Measurements from ENCODE around the gene CDH23.

The CDH23 gene

GRCh38 chr10:71825217-71825616 is 428.5 kb downstream of the CDH23 start:
- no peak for TF ChIP-seq TAF1 (IDR thresholded peaks at IDR 0.05; ENCODE audit: borderline replicate concordance, insufficient read depth, low read length)

DNA sequence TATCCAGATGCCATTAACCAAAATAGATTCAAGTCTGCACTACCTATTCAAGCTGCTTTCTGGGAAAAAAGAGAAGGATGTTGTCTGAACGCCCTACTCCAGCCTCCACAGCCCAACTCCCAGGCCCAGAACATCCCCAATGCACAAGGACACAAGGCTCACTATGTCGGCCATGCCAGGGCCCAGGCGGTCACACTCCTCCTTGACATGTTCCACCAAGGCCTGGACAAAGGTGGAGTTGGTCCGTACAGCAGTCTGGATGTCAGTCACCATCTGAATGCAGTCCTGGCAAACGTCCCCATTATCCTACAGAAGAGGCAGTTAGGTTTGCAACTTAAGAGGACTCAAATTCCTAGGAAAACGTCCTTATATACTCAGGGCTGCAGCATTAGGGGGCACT is 431.1 kb downstream of the CDH23 start:
- TF ChIP-seq FOXP2 (optimal IDR thresholded peaks at IDR 0.05; ENCODE audit: borderline replicate concordance, extremely low read depth, extremely low read length, insufficient read depth): no peak
- no peak for TF ChIP-seq REST (IDR thresholded peaks at IDR 0.05; ENCODE audit: insufficient read depth in 1 of 2, low read depth in 2 of 2, low read length in 2 of 2)
- no peak for TF ChIP-seq POLR2AphosphoS5 (IDR thresholded peaks at IDR 0.05; ENCODE audit: low read depth, low read length)
- TF ChIP-seq SIN3A (IDR thresholded peaks at IDR 0.05; ENCODE audit: borderline replicate concordance, insufficient read depth, low read length): no peak

DNA sequence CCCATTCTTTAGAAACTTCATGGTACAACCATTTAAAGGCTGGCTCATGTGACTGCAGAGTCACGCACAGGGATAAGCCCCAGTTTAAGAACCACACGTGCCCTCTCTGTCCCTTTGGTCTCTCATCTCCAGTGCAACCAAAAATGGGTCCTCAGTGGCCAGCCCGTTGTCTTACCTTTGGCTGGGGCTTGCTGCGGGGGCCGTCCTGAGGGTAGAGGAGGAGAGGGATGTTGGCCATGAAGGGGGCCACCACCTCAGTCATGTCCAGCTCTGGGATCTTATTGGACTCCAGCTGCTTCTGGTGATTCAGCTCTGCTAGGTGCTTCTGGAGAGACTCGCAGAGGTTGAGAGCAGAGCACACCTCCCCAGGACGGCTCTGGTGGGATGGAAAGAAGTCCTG is 432.0 kb downstream of the CDH23 start:
- TF ChIP-seq POLR2AphosphoS5 (IDR thresholded peaks at IDR 0.05; ENCODE audit: low read depth, low read length) (no peak), TAF1 (IDR thresholded peaks at IDR 0.05; ENCODE audit: borderline replicate concordance, insufficient read depth, low read length) (no peak), SIN3A (IDR thresholded peaks at IDR 0.05; ENCODE audit: borderline replicate concordance, insufficient read depth, low read length) (no peak), REST (IDR thresholded peaks at IDR 0.05; ENCODE audit: insufficient read depth in 1 of 2, low read depth in 2 of 2, low read length in 2 of 2) (no peak), FOXP2 (optimal IDR thresholded peaks at IDR 0.05; ENCODE audit: borderline replicate concordance, extremely low read depth, extremely low read length, insufficient read depth) (no peak)

- TF ChIP-seq POLR2AphosphoS5 (IDR thresholded peaks at IDR 0.05; ENCODE audit: low read depth, low read length) (no peak), FOXP2 (optimal IDR thresholded peaks at IDR 0.05; ENCODE audit: borderline replicate concordance, extremely low read depth, extremely low read length, insufficient read depth) (no peak), SIN3A (IDR thresholded peaks at IDR 0.05; ENCODE audit: borderline replicate concordance, insufficient read depth, low read length) (no peak), REST (IDR thresholded peaks at IDR 0.05; ENCODE audit: insufficient read depth in 1 of 2, low read depth in 2 of 2, low read length in 2 of 2) (no peak), TAF1 (IDR thresholded peaks at IDR 0.05; ENCODE audit: borderline replicate concordance, insufficient read depth, low read length) (no peak)
Observed at GRCh38 chr10:71829171-71829570, 432.5 kb downstream of the CDH23 start.

DNA sequence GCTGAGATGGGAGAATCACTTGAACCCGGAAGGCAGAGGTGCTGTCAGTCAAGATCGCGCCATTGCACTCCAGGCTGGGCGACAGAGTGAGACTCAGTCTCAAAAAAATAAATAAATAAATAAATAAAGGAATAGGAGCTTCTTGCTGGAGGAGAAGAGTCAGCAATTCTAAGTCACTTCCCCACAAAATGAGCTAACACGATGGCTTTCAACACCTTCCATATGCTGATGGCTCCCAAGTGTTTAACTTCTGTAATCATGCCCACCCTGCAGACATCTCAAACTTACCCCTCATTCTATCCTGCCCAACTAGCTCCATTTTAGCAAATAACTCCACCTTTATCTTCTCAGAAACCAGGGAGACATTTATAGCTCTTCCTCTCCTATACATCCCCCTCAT is 433.2 kb downstream of the CDH23 start:
- no peak for TF ChIP-seq REST (IDR thresholded peaks at IDR 0.05; ENCODE audit: insufficient read depth in 1 of 2, low read depth in 2 of 2, low read length in 2 of 2)

- TF ChIP-seq POLR2AphosphoS5 (IDR thresholded peaks at IDR 0.05; ENCODE audit: low read depth, low read length) (no peak), SIN3A (IDR thresholded peaks at IDR 0.05; ENCODE audit: borderline replicate concordance, insufficient read depth, low read length) (no peak), FOXP2 (optimal IDR thresholded peaks at IDR 0.05; ENCODE audit: borderline replicate concordance, extremely low read depth, extremely low read length, insufficient read depth) (no peak), REST (IDR thresholded peaks at IDR 0.05; ENCODE audit: insufficient read depth in 1 of 2, low read depth in 2 of 2, low read length in 2 of 2) (no peak), TAF1 (IDR thresholded peaks at IDR 0.05; ENCODE audit: borderline replicate concordance, insufficient read depth, low read length) (no peak)
Observed at GRCh38 chr10:71830726-71831125, 434.0 kb downstream of the CDH23 start.
